K562 (cell line): Measurements from ENCODE around the gene HES4. TPM values are rescaled to one million over a fixed set of nuclear protein-coding genes. Genes with fewer than 3 reads are reported as not detected.

Experiments used
- BHLHE40 ChIP-seq: IDR thresholded peaks from 2 replicates; pipeline ENCODE4 v1.6.1; 2011; ENCODE audit warnings: low read length, improper control_type of control experiment
- CBFB ChIP-seq: sonication (generic); formaldehyde crosslinking; IDR thresholded peaks from 2 replicates; pipeline ENCODE4 v1.4.0; 2020; ENCODE audit warnings: mild to moderate bottlenecking, missing genetic modification reagents
- GATAD2B ChIP-seq: fragments of 450-650 bp; IDR thresholded peaks from 2 replicates; pipeline ENCODE4 v1.6.1; 2017; ENCODE audit warnings: mild to moderate bottlenecking, borderline replicate concordance
- KDM2B ChIP-seq: fragments of 250-450 bp; sonication (Bioruptor Pico); IDR thresholded peaks from 2 replicates; pipeline ENCODE4 v1.8.0; 2021; ENCODE audit warnings: mild to moderate bottlenecking, moderate library complexity
- KDM5B ChIP-seq: fragments of 200-600 bp; sonication (generic); IDR thresholded peaks from 2 replicates; pipeline ENCODE4 v1.6.1; 2012; ENCODE audit warnings: low read depth, mild to moderate bottlenecking, moderate library complexity, low read length, control low read depth, inconsistent platforms; ENCODE audit not compliant: insufficient replicate concordance
- NRF1 ChIP-seq, 2 experiments: fragments of 450-650 bp; IDR thresholded peaks in 1 of 2; conservative IDR thresholded peaks in 1 of 2; 2 replicates each; pipeline ENCODE4 v1.6.1; 2014; ENCODE audit warnings: mild to moderate bottlenecking in 2 of 2
- PHB ChIP-seq: fragments of 250-450 bp; sonication (Bioruptor Pico); IDR thresholded peaks from 2 replicates; pipeline ENCODE4 v1.5.0; 2021
- SAP30 ChIP-seq: fragments of 200-600 bp; sonication (generic); IDR thresholded peaks from 2 replicates; pipeline ENCODE4 v1.6.1; 2012; ENCODE audit warnings: borderline replicate concordance, low read depth, mild to moderate bottlenecking, moderate library complexity, low read length, control low read depth, inconsistent platforms; ENCODE audit not compliant: insufficient read depth, poor library complexity, severe bottlenecking
- TBL1XR1 ChIP-seq, 2 experiments: IDR thresholded peaks; 2 replicates each; pipeline ENCODE4 v1.6.1; 2012; ENCODE audit warnings: improper control_type of control experiment in 2 of 2, low read length in 2 of 2, mild to moderate bottlenecking in 1 of 2
- ZBTB2 ChIP-seq: fragments of 450-650 bp; IDR thresholded peaks from 2 replicates; pipeline ENCODE4 v1.6.1; 2016; ENCODE audit warnings: antibody characterized with exemption
- ZNF143 ChIP-seq: sonication (generic); formaldehyde crosslinking; IDR thresholded peaks from 2 replicates; pipeline ENCODE4 v1.9.0; 2022; ENCODE audit warnings: mild to moderate bottlenecking, missing genetic modification reagents
- ZNF197 ChIP-seq: fragments of 200-800 bp; sonication (Bioruptor generic); IDR thresholded peaks from 2 replicates; pipeline ENCODE4 v1.6.1; 2016; ENCODE audit warnings: low read depth, missing genetic modification characterization, missing compliant biosample characterization
- ZNF212 ChIP-seq: fragments of 450-650 bp; formaldehyde crosslinking; IDR thresholded peaks from 2 replicates; pipeline ENCODE4 v1.4.0; 2020; ENCODE audit warnings: mild to moderate bottlenecking
- ZNF609 ChIP-seq: sonication (generic); formaldehyde crosslinking; IDR thresholded peaks from 2 replicates; pipeline ENCODE4 v1.8.1; 2023; ENCODE audit warnings: missing genetic modification reagents, mild to moderate bottlenecking, borderline replicate concordance
- polyA plus RNA-seq, 8 experiments: library from polyadenylated mRNA; depleted of rRNA in 4 of 8; stranded (reverse) in 5 of 8; unstranded in 3 of 8; fragments of >200 nt; fragmentation: Nextera tagmentation in 2 of 8; fragmentation: Illumina TruSeq in 1 of 8; extraction: Ambion mirVana in 2 of 8; extraction: Trizol in 1 of 8; gene quantifications; 2 replicates each; pipeline versions ENCODE4 v1.2.1 to v1.2.3, GENCODE V29; 2011 to 2014; ENCODE audit warnings: inconsistent platforms in 1 of 8, missing spikeins in 1 of 8
- total RNA-seq, 7 experiments: library from RNA; depleted of rRNA in 6 of 7; stranded (reverse); fragments of >200 nt in 6 of 7; fragmentation: Illumina TruSeq in 2 of 7; extraction: Trizol in 2 of 7; gene quantifications; 2 replicates each; pipeline versions ENCODE4 v1.2.1 to v1.2.3, GENCODE V29; 2011 to 2021; ENCODE audit warnings: low replicate concordance in 1 of 7
- TF ChIP-seq, protein P1 (sequence below): fragments of 250-450 bp; sonication (Bioruptor Pico); IDR thresholded peaks from 2 replicates; pipeline ENCODE4 v1.4.0; 2020
- TF ChIP-seq, protein P2 (sequence below): fragments of 250-450 bp; sonication (Bioruptor Pico); IDR thresholded peaks from 2 replicates; pipeline ENCODE4 v1.9.0; 2021; ENCODE audit warnings: mild to moderate bottlenecking

Gene HES4
- total and polyA plus RNA-seq, 9 of the 15 experiments (the other 6 are each of a cell fraction or from before 2014, with no cell fraction given) = 0.21 to 43.7 (median 5.3) TPM; not detected in 2

- TF ChIP-seq NRF1 (conservative IDR thresholded peaks at IDR 0.05 in 1 of 2, IDR thresholded peaks at IDR 0.05 in 1 of 2) (peak; percentile 71 to 75), BHLHE40 (peak; percentile 82), ZNF143 (CRISPR knock-in tag) (no peak; the same call in 1 of the 2 replicates), GATAD2B (0 out of 2 replicates have a peak, but pooled peaks have one; percentile 56), ZBTB2 (peak; percentile 35; the same call in 1 of the 2 replicates), KDM2B (peak; percentile 97), PHB (CRISPR knock-in tag) (no peak), CBFB (CRISPR knock-in tag) (0 out of 2 replicates have a peak, but pooled peaks have one; percentile 43), ZNF609 (CRISPR knock-in tag) (no peak), KDM5B (no peak), SAP30 (no peak), TBL1XR1 (IDR thresholded peaks at IDR 0.05; ENCODE audit: low read length in 2 of 2) (no peak), ZNF197 (CRISPR knock-in tag) (no peak), ZNF212 (CRISPR knock-in tag) (no peak)
- TF ChIP-seq, protein P1, sequence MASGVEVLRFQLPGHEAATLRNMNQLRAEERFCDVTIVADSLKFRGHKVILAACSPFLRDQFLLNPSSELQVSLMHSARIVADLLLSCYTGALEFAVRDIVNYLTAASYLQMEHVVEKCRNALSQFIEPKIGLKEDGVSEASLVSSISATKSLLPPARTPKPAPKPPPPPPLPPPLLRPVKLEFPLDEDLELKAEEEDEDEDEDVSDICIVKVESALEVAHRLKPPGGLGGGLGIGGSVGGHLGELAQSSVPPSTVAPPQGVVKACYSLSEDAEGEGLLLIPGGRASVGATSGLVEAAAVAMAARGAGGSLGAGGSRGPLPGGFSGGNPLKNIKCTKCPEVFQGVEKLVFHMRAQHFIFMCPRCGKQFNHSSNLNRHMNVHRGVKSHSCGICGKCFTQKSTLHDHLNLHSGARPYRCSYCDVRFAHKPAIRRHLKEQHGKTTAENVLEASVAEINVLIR (CRISPR knock-in tag) = no peak
- TF ChIP-seq, protein P2, sequence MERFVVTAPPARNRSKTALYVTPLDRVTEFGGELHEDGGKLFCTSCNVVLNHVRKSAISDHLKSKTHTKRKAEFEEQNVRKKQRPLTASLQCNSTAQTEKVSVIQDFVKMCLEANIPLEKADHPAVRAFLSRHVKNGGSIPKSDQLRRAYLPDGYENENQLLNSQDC = no peak
Observed at GRCh38 chr1:1040004-1040991, 40.4 kb upstream of the HES4 start (continued).
